Measurements from ENCODE around the gene ANKRD6.

Gene ANKRD6

DNA sequence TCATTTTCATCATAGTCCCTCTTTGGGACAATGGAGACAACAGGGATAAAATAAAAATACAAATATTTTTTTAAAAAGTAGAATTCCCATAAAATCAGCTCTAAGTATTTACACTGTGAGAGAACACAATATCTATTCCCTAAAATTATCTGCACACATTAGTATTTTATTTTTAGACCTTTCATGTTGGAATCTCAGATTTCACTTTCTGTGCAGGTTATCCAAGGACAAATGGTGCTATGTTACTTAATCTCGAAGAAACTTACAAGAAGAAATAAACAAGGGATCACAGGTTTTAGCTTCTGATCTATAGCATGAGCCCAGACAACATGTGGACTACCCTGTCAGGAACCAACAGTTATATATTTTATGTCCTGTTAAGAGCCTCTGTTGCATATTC is 228.6 kb downstream of the ANKRD6 start:
- no peak for DNase-seq

DNA sequence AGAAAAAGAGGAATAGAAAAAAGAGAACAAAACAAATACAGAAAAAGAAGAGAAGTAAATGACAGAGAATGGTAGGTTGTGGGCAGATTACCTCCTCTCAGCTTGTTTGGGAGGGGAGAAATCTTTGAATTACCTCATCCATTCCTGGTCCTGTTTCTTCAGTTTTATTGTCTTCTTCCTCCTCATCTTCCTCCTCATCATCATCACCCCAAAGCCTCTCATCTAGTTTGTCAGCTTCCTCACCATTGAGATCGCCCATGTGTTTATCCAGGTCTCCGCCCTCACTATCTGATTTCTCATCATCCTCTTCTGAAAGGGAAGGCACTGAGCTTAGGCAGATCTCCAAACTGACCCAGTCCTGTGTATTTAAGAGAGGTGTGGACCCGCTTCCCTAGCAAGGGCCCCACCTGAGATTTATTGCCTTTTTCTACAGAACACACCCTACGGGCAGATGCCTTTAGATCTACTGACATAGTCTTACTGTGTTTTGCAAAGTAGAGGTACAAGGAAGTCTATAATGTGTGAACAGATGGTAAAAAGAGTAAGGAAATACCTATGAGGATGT is 229.8 kb downstream of the ANKRD6 start:
- no peak for DNase-seq

DNA sequence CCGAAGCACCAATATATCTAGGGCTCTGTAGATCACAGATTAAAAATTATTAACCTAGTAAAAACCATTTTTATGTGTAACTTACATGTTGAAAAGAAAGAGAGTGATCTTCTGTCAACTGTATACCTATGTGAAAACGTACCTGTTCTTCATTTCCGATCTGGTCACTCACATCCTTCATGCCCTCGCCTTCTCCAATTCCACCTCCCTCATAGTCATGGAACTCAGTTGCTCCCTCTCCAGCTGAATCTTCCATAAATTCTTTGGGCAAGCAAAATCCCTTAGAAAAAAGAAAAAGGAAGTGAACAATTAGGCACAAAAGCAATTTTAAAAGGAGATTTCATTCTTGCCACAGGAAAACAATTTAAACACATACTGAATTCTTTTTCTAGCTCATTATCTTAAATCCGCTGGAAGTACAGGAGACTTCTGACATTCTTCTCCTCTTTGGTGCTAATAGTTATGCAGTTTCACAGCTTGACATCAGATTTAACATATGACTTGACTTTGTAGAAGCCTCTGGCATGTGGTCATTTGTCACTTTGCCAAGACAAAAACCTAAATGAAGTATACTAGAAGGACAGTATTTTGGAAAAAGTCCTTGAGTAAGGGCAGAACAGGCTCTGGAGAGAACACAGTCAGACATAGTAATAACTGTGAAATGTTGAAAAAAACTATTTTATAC is 235.1 kb downstream of the ANKRD6 start:
- DNase-seq, result no peak

DNA sequence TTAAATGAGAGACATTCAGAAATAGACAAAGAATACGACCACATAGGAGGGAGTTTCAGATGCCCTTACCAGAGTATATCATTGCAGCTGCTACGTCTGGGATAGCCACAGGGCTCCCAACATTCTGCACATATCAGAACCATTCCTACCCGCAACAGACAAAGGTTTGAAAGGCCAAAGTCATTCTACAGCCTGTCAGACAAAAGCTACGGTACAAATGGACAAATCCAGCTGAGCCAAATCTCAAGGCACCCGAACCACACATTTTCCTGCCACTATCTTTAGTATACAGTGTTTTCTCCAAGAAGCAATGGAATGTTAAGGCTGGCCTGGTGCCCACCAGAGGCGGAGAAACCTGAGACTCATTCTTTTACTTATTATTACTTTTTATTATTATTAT is 236.1 kb downstream of the ANKRD6 start:
- DNase-seq, result no peak

DNA sequence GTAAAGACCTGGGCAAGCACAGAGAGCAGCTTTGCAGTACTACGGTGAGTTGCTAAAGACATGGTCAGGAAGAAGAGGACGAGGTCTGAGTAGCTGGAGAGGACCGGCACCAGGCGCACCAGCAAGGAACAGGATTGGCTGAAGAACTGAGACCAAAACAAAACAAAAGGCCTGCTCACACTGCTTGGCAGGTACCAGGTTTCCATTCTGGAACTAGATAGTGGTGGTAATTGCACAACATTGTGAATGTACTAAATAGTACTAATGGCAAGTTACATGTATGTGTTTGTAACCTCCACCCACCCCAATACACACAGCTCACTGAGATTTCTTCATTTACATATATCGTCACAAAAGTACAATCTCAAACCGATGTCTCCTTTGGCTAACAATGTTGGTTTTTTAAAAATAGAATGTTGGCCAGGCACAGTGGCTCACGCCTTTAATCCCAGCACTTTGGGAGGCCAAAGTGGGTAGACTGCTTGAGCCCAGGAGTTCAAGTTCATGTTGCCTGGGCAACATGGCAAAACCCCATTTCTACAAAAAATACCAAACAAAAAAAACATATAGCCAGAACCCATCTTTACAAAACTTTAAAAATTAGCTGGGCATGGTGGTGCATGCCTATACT is 238.1 kb downstream of the ANKRD6 start:
- DNase-seq, result no peak

DNA sequence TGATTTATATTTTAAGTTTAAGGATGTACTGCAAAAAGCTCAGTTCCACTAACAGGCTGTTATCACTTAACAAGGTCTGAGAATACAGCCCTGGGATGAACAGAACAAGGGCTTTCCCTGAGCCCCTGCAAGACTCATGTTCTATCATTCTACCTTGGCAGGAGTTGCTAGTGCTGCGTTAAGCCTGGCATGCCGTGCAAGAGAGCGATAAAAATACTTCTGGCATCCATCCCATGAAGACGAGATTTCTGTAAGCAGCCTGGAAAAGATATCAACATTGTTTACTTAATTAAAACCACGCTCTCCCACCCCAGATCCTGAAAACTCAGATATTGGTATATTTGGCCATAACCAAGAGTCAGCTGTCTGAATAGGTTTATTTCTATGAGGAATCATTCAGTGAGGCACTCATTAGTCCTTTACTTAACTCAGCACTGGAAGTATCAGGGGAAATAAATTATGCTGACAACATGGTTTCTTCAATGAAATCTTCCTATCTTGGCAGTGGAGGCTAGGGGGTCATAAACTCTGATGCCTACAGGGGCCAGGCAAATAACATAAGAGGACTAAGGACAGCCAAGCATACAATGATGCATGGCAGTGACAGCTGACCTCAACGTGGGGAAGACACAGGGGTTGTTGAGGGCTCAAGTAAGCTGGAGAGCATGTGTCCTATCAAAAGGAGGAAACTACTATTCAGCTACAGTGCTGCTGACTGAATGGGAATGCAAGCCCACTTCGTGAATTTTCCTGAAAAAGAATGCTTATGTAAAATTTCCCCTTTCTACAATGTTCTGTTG is 243.2 kb downstream of the ANKRD6 start:
- DNase-seq, result no peak

DNA sequence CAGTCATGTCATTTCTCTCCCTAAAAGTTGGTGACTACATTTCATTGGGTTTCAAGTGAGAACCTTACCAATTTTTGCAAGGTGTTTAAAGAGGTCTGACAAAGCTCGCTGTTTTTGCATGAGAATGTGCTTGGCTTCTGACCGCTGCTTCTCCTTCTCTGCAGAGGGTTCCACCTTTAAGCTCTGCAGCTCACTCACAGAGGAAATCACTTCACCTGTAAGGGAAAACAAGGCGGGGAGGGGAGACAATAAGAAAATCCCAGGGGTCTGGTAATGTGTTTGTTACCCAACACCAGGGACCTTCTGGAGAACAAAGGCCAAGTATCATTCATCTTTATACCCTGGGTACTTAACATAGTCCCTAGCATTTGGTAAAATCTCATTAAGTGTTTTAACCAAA is 245.6 kb downstream of the ANKRD6 start:
- no peak for DNase-seq

GRCh38 chr6:89679215-89680120 is 246.5 kb downstream of the ANKRD6 start:
- DNase-seq, result no peak

DNA sequence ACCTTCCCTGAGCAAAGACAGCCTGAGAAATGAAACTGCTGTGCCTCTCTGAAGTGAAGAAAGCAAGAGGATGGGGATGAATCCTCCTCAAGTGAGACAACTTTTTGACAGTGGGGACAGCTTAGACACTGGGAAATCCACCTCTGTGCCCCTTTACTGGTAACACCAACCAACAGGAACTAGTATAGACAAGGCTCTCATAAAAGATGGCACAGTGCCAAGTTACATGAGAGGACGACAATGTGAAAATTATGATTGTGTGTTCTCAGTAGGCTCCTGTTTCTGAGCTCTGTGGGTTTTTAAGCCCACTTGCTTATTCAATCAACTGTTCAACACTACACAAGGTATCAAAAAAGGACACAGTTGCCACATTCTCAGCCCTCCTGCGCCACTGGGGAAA is 247.2 kb downstream of the ANKRD6 start:
- DNase-seq, result no peak

GRCh38 chr6:89680551-89680950 is 247.6 kb downstream of the ANKRD6 start:
- DNase-seq, result no peak

GRCh38 chr6:89681983-89682564 is 249.1 kb downstream of the ANKRD6 start:
- no peak for DNase-seq

- no peak for DNase-seq
These were observed 250.0 kb downstream of the ANKRD6 start for GRCh38 chr6:89682991-89683390.
